ENCODE results near the gene C10orf105. TPM values are rescaled to one million over a fixed set of nuclear protein-coding genes. Genes with fewer than 3 reads are reported as not detected.

C10orf105 gene
- total and polyA plus RNA-seq, 2 of the 13 experiments (the other 11 are each of a cell fraction or from before 2014, with no cell fraction given) = not detected

- ChIA-PET POLR2A (no interaction called here), CTCF (ENCODE audit: low intra/inter-chr PET ratio, low total read pairs) (no interaction called here)
- H2AFZ ChIP-seq (ENCODE audit: low read length) = no peak overlapping the region
- no peak overlapping the region for H3K4me3 ChIP-seq (replicated peaks in 1 of 3; ENCODE audit: insufficient read depth in 1 of 3, low read depth in 2 of 3, low read length in 3 of 3)
- H3K9ac ChIP-seq (ENCODE audit: insufficient read depth, low read depth, low read length) = no peak overlapping the region
- ATAC-seq = no peak
- no peak for DNase-seq (ENCODE audit: low spot score)
- no TSS peak for BruUV-seq (replicated peaks)
- intact Hi-C loops (cut with micrococcal nuclease; ENCODE audit: unreplicated experiment) (no loop called here), in situ Hi-C loops (cut with HindIII; ENCODE audit: extremely low pct_ligation_motif_present, low pct_unique_long_range_greater_than_20kb) (no loop called here)
- peaks cover 3 to 34% of the 10 kb centered on the region in 2 experiments; a peak in 3 of 5 replicates for H3K27me3 ChIP-seq (ENCODE audit: control insufficient read depth in 1 of 2, insufficient read depth in 2 of 2, low read length in 2 of 2)
- 52% methylated on average over 4 of the region's 14 CpGs for WGBS (ENCODE audit: low lambda C conversion rate)
- H3K27ac ChIP-seq (ENCODE audit: extremely low read length, insufficient read depth, low read length) = no peak overlapping the region
- H3K9me3 ChIP-seq (ENCODE audit: low read length) = no peaks in the 10 kb centered on the region
- FAIRE-seq = no peak
- H3K4me1 ChIP-seq (ENCODE audit: insufficient read depth, low read length) = peaks cover 58% of the 10 kb centered on the region
- H3K36me3 ChIP-seq (replicated peaks in 1 of 2; ENCODE audit: control insufficient read depth in 1 of 2, insufficient read depth in 2 of 2, low read length in 2 of 2) = no peaks in the 10 kb centered on the region
- no peak overlapping the region for H3K4me2 ChIP-seq (ENCODE audit: low read depth, low read length)
- no peaks in the 10 kb centered on the region for H4K20me1 ChIP-seq (ENCODE audit: insufficient read depth, low read length)
- no peaks in the 10 kb centered on the region for H3K79me2 ChIP-seq (ENCODE audit: insufficient read depth, low read length)
- TF ChIP-seq ZNF616 (CRISPR knock-in tag; IDR thresholded peaks at IDR 0.05; ENCODE audit: low read depth) (no peak), ZNF543 (CRISPR knock-in tag; IDR thresholded peaks at IDR 0.05) (no peak), RAD21 (CRISPR knock-in tag; IDR thresholded peaks at IDR 0.05) (no peak), PITX1 (CRISPR knock-in tag; IDR thresholded peaks at IDR 0.05) (no peak), ZFP1 (CRISPR knock-in tag; IDR thresholded peaks at IDR 0.05) (no peak), NAIF1 (CRISPR knock-in tag; IDR thresholded peaks at IDR 0.05; ENCODE audit: borderline replicate concordance) (no peak), YEATS4 (CRISPR knock-in tag; IDR thresholded peaks at IDR 0.05; ENCODE audit: borderline replicate concordance) (no peak), HOXA7 (CRISPR knock-in tag; IDR thresholded peaks at IDR 0.05) (no peak), MTA1 (CRISPR knock-in tag; IDR thresholded peaks at IDR 0.05; ENCODE audit: borderline replicate concordance) (no peak), BCL3 (CRISPR knock-in tag; IDR thresholded peaks at IDR 0.05) (no peak), ZNF136 (CRISPR knock-in tag; IDR thresholded peaks at IDR 0.05; ENCODE audit: low read depth) (no peak), PRDM10 (CRISPR knock-in tag; IDR thresholded peaks at IDR 0.05; ENCODE audit: low read depth) (no peak), TRIM22 (IDR thresholded peaks at IDR 0.05) (no peak), ELK4 (CRISPR knock-in tag; IDR thresholded peaks at IDR 0.05; ENCODE audit: borderline replicate concordance) (no peak), ZNF704 (CRISPR knock-in tag; IDR thresholded peaks at IDR 0.05; ENCODE audit: borderline replicate concordance) (no peak)
Observed at GRCh38 chr10:71751515-71752224, 32.1 kb upstream of the C10orf105 start.
